Measurements from ENCODE around the gene CACHD1. TPM values are rescaled to one million over a fixed set of nuclear protein-coding genes. Genes with fewer than 3 reads are reported as not detected.

The CACHD1 gene
- total and polyA plus RNA-seq, 9 of the 15 experiments (the other 6 are each of a cell fraction or from before 2014, with no cell fraction given): 0.07 TPM; not detected in 8

GRCh38 chr1:64653466-64653865 lies 183.5 kb downstream of the CACHD1 start (continued):
- no peak for TF ChIP-seq RAD51 (IDR thresholded peaks at IDR 0.05; ENCODE audit: borderline replicate concordance, low read depth)
- TF ChIP-seq POLR2AphosphoS2 (IDR thresholded peaks at IDR 0.05; ENCODE audit: low read length): no peak
- TF ChIP-seq ZNF395 (CRISPR knock-in tag; IDR thresholded peaks at IDR 0.05): no peak
- TF ChIP-seq ZNF507 (tag; conservative IDR thresholded peaks at IDR 0.05): no peak

- POLR2A ChIA-PET: interaction anchor here (0.6 kb wide), 1 partner anchor 1056 kb away, joined by 3 read pairs; no protein-coding TSS in a partner anchor
- Histone ChIP-seq H3K27ac (ENCODE audit: extremely low read depth, low read depth, low read length) (no peak overlapping the region), H2AFZ (ENCODE audit: low read depth, low read length) (no peak overlapping the region), H4K20me1 (replicated peaks; ENCODE audit: control insufficient read depth, insufficient read depth, low read length) (no peaks in the 10 kb centered on the region), H3K36me3 (ENCODE audit: control insufficient read depth, insufficient read depth, low read length) (no peaks in the 10 kb centered on the region), H3K9me1 (ENCODE audit: control insufficient read depth, insufficient read depth, low read length) (no peaks in the 10 kb centered on the region), H3K9ac (ENCODE audit: insufficient read depth in 1 of 2, low read depth in 2 of 2, low read length in 2 of 2) (no peak overlapping the region), H3K9me3 (replicated peaks; ENCODE audit: control insufficient read depth, insufficient read depth, low read depth, low read length) (no peaks in the 10 kb centered on the region), H3K27me3 (ENCODE audit: control insufficient read depth in 2 of 2, insufficient read depth in 2 of 2, low read length in 2 of 2) (no peaks in the 10 kb centered on the region; a peak in 1 of 5 replicates), H3K4me1 (replicated peaks in 1 of 2; ENCODE audit: control insufficient read depth in 2 of 2, insufficient read depth in 2 of 2, low read length in 2 of 2) (no peaks in the 10 kb centered on the region), H3K79me2 (ENCODE audit: control insufficient read depth, insufficient read depth, low read length) (no peaks in the 10 kb centered on the region), H3K4me3 (no peak overlapping the region), H3K4me2 (ENCODE audit: insufficient read depth, low read length) (no peak overlapping the region)
- BruUV-seq (replicated peaks): no TSS peak
- DNase-seq (ENCODE audit: extremely low read depth in 1 of 4, low spot score in 3 of 4): no peak
- in situ Hi-C loops (cut with MboI) (no loop called here), intact Hi-C loops (cut with micrococcal nuclease) (no loop called here)
- 0% methylated on average over 5 of the region's 5 CpGs for WGBS (ENCODE audit: insufficient coverage, low coverage, missing lambda C conversion rate)
- no peak for ATAC-seq
- CTCF ChIA-PET (ENCODE audit: low intra/inter-chr PET ratio): no interaction called here
- FAIRE-seq: no peak
- TF ChIP-seq BRF2 (IDR thresholded peaks at IDR 0.05; ENCODE audit: borderline replicate concordance, insufficient read depth, insufficient read length) (no peak), SOX6 (IDR thresholded peaks at IDR 0.05) (no peak), ZNF449 (CRISPR knock-in tag; IDR thresholded peaks at IDR 0.05) (no peak), SMAD3 (CRISPR knock-in tag; conservative IDR thresholded peaks at IDR 0.05) (no peak), ZNF197 (CRISPR knock-in tag; IDR thresholded peaks at IDR 0.05; ENCODE audit: low read depth) (no peak), BRD9 (IDR thresholded peaks at IDR 0.05; ENCODE audit: low read depth, partially characterized antibody) (no peak), HOMEZ (CRISPR knock-in tag; IDR thresholded peaks at IDR 0.05) (no peak), ZNF124 (CRISPR knock-in tag; IDR thresholded peaks at IDR 0.05) (no peak), KAT7 (CRISPR knock-in tag; IDR thresholded peaks at IDR 0.05; ENCODE audit: borderline replicate concordance) (no peak), ZNF253 (CRISPR knock-in tag; conservative IDR thresholded peaks at IDR 0.05) (no peak), ZNF3 (CRISPR knock-in tag; IDR thresholded peaks at IDR 0.05) (no peak), RNF2 (IDR thresholded peaks at IDR 0.05) (no peak)
These were observed 184.8 kb downstream of the CACHD1 start for GRCh38 chr1:64654519-64655341.

Data from K562 (cell line).